Coronary artery (tissue), 2 donors: ENCODE results near the gene NRROS.

Source experiments
- DNase-seq: peaks from one replicate; pipeline ENCODE4 v3.0.0-alpha.2; 2017; ENCODE audit warnings: low spot score
- H3K27ac ChIP-seq, 2 donors: fragments of 200-600 bp; sonication (generic); one replicate each; pipeline ENCODE4 v1.5.1; 2016 to 2019
- H3K4me3 ChIP-seq: fragments of 200-600 bp; sonication (generic); 2 replicates; pipeline ENCODE4 v1.5.1; 2016; ENCODE audit warnings: mild to moderate bottlenecking, moderate library complexity
- CTCF ChIP-seq: fragments of 200-600 bp; sonication (generic); IDR thresholded peaks from one replicate; pipeline ENCODE4 v1.5.1; 2019; ENCODE audit warnings: antibody characterized with exemption

Gene NRROS

GRCh38 chr3:196694202-196694638 lies 54.7 kb downstream of the NRROS start:
- TF ChIP-seq CTCF: no peak
- Histone ChIP-seq H3K4me3 (no peak overlapping the region), H3K27ac (no peak overlapping the region)
- no peak for DNase-seq

GRCh38 chr3:196694941-196695848 lies 55.7 kb downstream of the NRROS start:
- TF ChIP-seq CTCF: no peak
- no peak for DNase-seq
- Histone ChIP-seq H3K27ac (no peak overlapping the region), H3K4me3 (no peak overlapping the region)

DNA sequence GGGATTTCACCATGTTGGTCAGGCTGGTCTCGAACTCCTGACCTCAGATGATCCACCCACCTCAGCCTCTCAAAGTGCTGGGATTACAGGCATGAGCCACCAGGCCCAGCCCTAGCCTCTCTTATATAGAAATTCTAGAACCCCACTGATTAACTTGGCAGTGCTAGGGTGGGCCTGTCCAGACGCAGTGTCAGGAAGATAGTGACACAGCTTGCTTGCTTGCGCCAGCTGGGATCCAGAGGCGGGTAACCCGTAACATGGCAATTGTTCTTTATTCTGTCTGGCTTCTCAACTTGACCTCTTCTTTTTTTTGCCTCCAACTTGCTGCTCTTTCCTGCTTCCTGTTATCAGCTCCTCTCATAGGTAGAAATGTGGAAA lies 56.3 kb downstream of the NRROS start:
- Histone ChIP-seq H3K27ac (no peak overlapping the region), H3K4me3 (no peak overlapping the region)
- no peak for DNase-seq
- no peak for TF ChIP-seq CTCF

DNA sequence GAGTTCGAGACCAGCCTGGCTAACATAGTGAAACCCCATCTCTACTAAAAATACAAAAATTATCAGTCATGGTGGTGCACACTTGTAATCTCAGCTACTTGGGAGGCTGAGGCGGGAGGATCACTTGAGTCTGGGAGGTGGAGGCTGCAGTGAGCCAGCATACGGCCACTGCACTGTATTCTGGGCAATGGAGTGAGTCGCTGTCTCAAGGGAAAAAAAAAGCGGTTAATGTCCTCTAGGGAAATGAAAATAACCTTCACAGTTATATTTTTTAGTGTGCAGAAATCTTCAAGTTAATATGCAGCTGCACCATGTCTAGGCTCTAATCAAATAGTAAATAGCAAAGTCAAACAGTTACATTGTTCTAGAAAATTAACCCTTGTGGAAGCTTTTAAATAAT lies 57.8 kb downstream of the NRROS start:
- no peak for DNase-seq
- TF ChIP-seq CTCF: no peak
- Histone ChIP-seq H3K4me3 (no peak overlapping the region), H3K27ac (no peak overlapping the region)

DNA sequence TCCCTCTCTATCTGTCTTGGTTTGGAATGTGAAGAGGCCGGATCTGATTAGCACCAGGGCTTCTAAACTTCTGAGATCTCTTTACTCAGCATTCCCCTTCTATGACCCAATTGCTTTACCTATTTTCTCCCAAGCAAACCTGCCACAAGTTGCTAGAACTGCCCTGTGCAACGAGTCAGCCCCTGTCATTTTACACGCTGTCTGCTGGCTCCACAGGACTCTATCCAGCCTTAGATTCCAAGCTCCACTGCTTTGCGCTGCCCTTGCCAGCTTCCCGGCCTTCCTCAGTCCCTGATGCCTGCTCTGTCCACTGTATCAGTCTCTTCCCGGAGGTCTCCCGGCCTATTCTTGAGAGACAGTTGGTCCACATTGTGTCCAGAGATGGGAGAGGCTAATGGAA lies 60.3 kb downstream of the NRROS start:
- DNase-seq: no peak
- H3K27ac ChIP-seq: no peak overlapping the region
- no peak for TF ChIP-seq CTCF
- no peak overlapping the region for H3K4me3 ChIP-seq

- Histone ChIP-seq H3K4me3 (no peak overlapping the region), H3K27ac (no peak overlapping the region)
- no peak for DNase-seq
- no peak for TF ChIP-seq CTCF
These were observed 61.3 kb downstream of the NRROS start for GRCh38 chr3:196700801-196701200.

GRCh38 chr3:196706327-196706726 lies 66.8 kb downstream of the NRROS start:
- TF ChIP-seq CTCF: no peak
- no peak overlapping the region for H3K27ac ChIP-seq
- no peak overlapping the region for H3K4me3 ChIP-seq
- no peak for DNase-seq
